HEK293 (cell line): ENCODE data around the gene MCOLN1.

ENCODE experiments used
- ZNF133 ChIP-seq: fragments of 450-650 bp; formaldehyde crosslinking; IDR thresholded peaks from 2 replicates; pipeline ENCODE4 v1.5.1; 2016; ENCODE audit warnings: missing biosample characterization, missing genetic modification characterization
- ZNF23 ChIP-seq: fragments of 450-650 bp; formaldehyde crosslinking; IDR thresholded peaks from 2 replicates; pipeline ENCODE4 v1.5.1; 2016; ENCODE audit warnings: missing biosample characterization, missing genetic modification characterization, borderline replicate concordance
- ZNF311 ChIP-seq: fragments of 450-650 bp; formaldehyde crosslinking; IDR thresholded peaks from 2 replicates; pipeline ENCODE4 v1.5.1; 2017; ENCODE audit warnings: missing biosample characterization, missing genetic modification characterization, borderline replicate concordance
- ZNF449 ChIP-seq: fragments of 450-650 bp; formaldehyde crosslinking; IDR thresholded peaks from 2 replicates; pipeline ENCODE4 v1.5.1; 2017; ENCODE audit warnings: missing biosample characterization, mild to moderate bottlenecking, missing genetic modification characterization, moderate library complexity
- TF ChIP-seq, protein P1 (sequence below): fragments of 450-650 bp; formaldehyde crosslinking; IDR thresholded peaks from 2 replicates; pipeline ENCODE4 v1.5.1; 2016; ENCODE audit warnings: missing biosample characterization, missing genetic modification characterization
- TF ChIP-seq, protein P2 (sequence below): fragments of 450-650 bp; formaldehyde crosslinking; IDR thresholded peaks from 2 replicates; pipeline ENCODE4 v1.5.1; 2016; ENCODE audit warnings: missing biosample characterization, missing genetic modification characterization

DNA sequence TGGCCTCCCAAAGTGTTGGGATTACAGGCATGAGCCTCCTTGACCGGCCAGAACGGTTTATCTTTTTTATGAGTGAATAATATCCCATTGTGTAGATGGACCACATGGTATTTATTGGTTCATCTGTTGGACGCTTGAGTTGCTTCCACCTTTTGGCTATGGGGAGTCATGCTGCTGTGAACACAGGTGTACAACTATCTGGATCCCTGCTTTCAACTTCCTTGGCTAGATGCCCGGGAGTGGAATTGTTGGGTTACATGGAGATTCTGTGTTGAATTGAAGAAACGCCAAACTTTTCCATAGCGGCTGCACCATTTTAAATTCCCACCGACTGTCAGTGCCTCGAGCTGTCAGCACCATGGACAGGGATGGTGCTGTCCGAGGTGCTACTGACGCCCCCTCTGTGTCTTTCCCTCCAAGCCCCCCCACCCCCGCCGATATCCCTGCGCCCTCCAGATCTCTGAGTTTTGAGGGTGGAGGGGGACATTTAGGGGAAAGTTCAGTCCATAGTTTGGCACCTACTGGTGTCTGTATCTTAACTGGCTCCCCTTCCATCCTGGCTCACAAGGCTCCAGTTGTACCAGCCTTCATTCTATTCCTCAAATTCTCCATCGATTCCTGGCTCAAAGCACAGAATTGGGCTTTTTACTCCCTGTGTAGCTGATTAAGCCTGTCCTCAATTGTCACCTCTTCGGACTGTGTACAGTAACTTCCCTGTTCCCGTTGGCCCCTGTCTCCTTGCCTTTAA lies 40.4 kb downstream of the MCOLN1 start:
- TF ChIP-seq, protein P1, sequence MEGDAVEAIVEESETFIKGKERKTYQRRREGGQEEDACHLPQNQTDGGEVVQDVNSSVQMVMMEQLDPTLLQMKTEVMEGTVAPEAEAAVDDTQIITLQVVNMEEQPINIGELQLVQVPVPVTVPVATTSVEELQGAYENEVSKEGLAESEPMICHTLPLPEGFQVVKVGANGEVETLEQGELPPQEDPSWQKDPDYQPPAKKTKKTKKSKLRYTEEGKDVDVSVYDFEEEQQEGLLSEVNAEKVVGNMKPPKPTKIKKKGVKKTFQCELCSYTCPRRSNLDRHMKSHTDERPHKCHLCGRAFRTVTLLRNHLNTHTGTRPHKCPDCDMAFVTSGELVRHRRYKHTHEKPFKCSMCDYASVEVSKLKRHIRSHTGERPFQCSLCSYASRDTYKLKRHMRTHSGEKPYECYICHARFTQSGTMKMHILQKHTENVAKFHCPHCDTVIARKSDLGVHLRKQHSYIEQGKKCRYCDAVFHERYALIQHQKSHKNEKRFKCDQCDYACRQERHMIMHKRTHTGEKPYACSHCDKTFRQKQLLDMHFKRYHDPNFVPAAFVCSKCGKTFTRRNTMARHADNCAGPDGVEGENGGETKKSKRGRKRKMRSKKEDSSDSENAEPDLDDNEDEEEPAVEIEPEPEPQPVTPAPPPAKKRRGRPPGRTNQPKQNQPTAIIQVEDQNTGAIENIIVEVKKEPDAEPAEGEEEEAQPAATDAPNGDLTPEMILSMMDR, result no peak
- no peak for TF ChIP-seq ZNF23 (tag by site-specific recombination)
- TF ChIP-seq, protein P2, sequence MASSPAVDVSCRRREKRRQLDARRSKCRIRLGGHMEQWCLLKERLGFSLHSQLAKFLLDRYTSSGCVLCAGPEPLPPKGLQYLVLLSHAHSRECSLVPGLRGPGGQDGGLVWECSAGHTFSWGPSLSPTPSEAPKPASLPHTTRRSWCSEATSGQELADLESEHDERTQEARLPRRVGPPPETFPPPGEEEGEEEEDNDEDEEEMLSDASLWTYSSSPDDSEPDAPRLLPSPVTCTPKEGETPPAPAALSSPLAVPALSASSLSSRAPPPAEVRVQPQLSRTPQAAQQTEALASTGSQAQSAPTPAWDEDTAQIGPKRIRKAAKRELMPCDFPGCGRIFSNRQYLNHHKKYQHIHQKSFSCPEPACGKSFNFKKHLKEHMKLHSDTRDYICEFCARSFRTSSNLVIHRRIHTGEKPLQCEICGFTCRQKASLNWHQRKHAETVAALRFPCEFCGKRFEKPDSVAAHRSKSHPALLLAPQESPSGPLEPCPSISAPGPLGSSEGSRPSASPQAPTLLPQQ (tag by site-specific recombination), result no peak
- no peak for TF ChIP-seq ZNF311
- TF ChIP-seq ZNF133, result no peak
- no peak for TF ChIP-seq ZNF449
